ENCODE results near the gene SMAP1.

SMAP1 gene

DNA sequence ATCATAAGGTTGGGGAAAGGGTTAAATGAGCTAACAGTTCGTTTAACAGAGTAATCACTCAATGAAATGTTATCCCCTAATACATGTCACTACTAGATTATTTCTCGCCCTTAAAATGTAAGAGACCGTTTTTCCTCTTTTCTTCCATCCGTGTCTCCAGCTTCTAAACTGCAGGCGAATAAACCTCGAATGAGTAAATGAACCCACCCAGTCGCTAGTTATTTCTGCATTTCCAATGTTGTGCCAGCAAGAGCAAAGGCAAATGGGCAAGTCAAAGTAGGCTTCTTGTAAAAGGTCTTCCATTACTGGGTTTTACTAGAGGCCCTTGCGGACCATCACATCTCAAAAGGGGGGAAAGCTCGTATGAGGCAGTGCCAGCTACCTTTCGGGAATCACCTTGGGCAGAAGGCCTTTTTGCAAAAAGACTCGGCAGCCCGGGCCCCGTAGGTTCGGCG, 400 bp upstream of the SMAP1 start:
- TF ChIP-seq CTCF (IDR thresholded peaks at IDR 0.05) = no peak

GRCh38 chr6:70668499-70668812, 773 bp downstream of the SMAP1 start:
- no peak for TF ChIP-seq CTCF (IDR thresholded peaks at IDR 0.05)

DNA sequence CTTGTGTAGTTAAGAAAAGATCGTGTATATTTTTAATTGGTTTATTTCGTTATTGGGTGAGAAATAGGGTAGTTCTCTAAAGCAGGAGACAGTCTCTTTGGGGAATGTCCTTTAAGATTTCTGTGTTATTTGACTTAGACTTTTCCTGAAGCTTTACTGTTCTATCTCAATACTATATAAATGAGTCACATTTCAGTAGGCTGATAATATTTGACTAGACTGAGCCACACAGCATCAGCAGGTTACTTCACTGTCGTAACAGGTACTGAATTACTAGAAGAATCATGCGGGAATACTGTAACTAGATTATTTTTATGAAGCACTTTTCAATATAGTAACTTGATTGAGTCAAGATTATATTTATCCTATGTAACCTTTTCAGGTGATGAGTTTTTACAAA, 1.4 kb downstream of the SMAP1 start:
- TF ChIP-seq CTCF (IDR thresholded peaks at IDR 0.05) = no peak

DNA sequence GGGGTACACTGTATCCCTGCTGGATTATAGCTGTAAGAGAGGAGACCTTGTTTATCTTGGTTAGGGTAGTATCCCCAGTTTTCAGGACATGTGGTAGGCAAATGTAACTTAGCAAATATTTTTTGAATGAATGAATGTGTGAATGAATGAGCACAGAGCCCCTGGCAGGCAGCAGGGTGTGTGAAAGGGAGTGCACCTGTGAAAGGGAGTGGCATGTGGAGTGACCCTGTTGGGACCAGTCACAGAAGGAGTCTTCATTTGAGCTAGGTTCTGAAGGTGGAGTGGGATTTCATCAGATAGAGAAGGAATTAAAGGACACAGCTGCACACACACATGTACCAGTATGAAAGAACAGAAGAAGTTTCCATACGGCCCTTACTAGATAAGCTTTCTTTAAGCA, 4.9 kb downstream of the SMAP1 start:
- TF ChIP-seq CTCF (IDR thresholded peaks at IDR 0.05) = no peak

DNA sequence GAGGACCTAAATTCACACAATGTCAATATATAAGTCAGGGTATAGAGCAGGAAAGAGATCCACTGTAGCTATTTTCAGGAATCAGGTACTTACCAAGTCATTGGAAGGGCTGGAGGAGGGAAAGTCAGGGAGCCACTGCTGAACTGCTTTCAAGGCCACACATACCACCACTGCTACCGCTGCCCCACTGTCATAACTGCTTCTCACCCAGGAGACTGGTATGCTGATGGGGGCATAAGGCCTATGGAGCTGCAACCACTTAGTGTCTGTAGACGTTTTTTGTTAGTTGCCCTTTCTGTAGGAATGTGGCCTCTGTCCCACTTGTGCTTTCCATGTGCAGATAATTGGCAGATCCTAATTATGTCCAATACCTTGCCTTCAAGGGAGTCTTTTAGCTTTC, 5.4 kb downstream of the SMAP1 start:
- no peak for TF ChIP-seq CTCF (IDR thresholded peaks at IDR 0.05)

GRCh38 chr6:70673601-70674000, 5.9 kb downstream of the SMAP1 start:
- no peak for TF ChIP-seq CTCF (IDR thresholded peaks at IDR 0.05)

DNA sequence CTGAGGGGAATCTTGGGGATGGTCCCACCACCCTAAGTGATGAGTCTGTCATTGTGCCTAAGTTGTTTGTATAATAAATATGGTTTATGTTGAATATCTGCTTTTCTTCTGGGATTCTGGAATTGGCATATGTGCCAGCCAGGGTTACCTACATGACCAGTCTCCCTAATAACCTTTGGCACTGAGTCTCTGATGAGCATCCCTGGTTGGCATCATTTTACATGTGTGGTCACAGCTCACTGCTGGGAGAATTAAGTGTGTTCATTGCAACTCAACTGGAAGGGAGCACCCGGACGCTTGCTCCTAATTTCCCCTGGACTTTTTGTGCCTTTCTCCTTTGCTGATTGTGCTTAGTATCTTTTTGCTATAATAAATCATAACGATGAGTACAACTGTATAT, 8.1 kb downstream of the SMAP1 start:
- no peak for TF ChIP-seq CTCF (IDR thresholded peaks at IDR 0.05)

- no peak for TF ChIP-seq CTCF (IDR thresholded peaks at IDR 0.05)
Observed at GRCh38 chr6:70676821-70677220, 9.1 kb downstream of the SMAP1 start.
